Measurements from ENCODE around the gene TMEM63A. TPM values are rescaled to one million over a fixed set of nuclear protein-coding genes. Genes with fewer than 3 reads are reported as not detected.

Gene TMEM63A
- total RNA-seq, 1 experiment from 2014 or later, result 115 TPM

- Histone ChIP-seq H2AFZ (no peak overlapping the region), H3K36me3 (ENCODE audit: low read depth) (peaks cover 22% of the 10 kb centered on the region), H3K9me2 (ENCODE audit: insufficient read depth) (no peaks in the 10 kb centered on the region), H3F3A (ENCODE audit: insufficient read depth, low read depth) (peaks cover 56% of the 10 kb centered on the region), H3K4me3 (no peak overlapping the region), H3K9me3 (ENCODE audit: insufficient read depth, low read depth) (no peaks in the 10 kb centered on the region), H3K27ac (no peak overlapping the region), H3K79me2 (ENCODE audit: low read depth) (no peaks in the 10 kb centered on the region), H3K4me1 (replicated peaks; ENCODE audit: insufficient read depth) (no peaks in the 10 kb centered on the region), H4K20me1 (ENCODE audit: insufficient read depth) (peaks cover 10% of the 10 kb centered on the region; the same call in 1 of the 2 replicates), H3K27me3 (ENCODE audit: insufficient read depth, low read depth) (no peaks in the 10 kb centered on the region), H3K4me2 (no peak overlapping the region)
- no TSS peak for BruUV-seq (replicated peaks)
- intact Hi-C loops (cut with micrococcal nuclease; ENCODE audit: unreplicated experiment), result loop anchor here (10.0 kb wide), 1 partner anchor 133 kb away; no protein-coding TSS in a partner anchor
- ChIA-PET CTCF (no interaction called here), POLR2A (ENCODE audit: unreplicated experiment) (interaction anchor here (0.7 kb wide), 1 partner anchor 111 kb away, joined by 5 read pairs; no protein-coding TSS in a partner anchor)
- TF ChIP-seq CTCF (conservative IDR thresholded peaks at IDR 0.05) (no peak), EZH2 (IDR thresholded peaks at IDR 0.05; ENCODE audit: low read depth) (no peak)
- DNase-seq, result no peak
These were observed 40.1 kb downstream of the TMEM63A start for GRCh38 chr1:225842074-225842473.

GRCh38 chr1:225840713-225841112 lies 41.5 kb downstream of the TMEM63A start:
- Histone ChIP-seq H3F3A (ENCODE audit: insufficient read depth, low read depth) (peaks cover 52% of the 10 kb centered on the region), H3K79me2 (ENCODE audit: low read depth) (no peaks in the 10 kb centered on the region), H3K4me1 (replicated peaks; ENCODE audit: insufficient read depth) (no peaks in the 10 kb centered on the region), H3K9me3 (ENCODE audit: insufficient read depth, low read depth) (no peaks in the 10 kb centered on the region), H3K27ac (no peak overlapping the region), H2AFZ (no peak overlapping the region), H3K4me3 (no peak overlapping the region), H3K36me3 (ENCODE audit: low read depth) (peaks cover 21% of the 10 kb centered on the region), H3K4me2 (no peak overlapping the region), H3K27me3 (ENCODE audit: insufficient read depth, low read depth) (no peaks in the 10 kb centered on the region), H3K9me2 (ENCODE audit: insufficient read depth) (no peaks in the 10 kb centered on the region), H4K20me1 (ENCODE audit: insufficient read depth) (peaks cover 13% of the 10 kb centered on the region)
- no peak for DNase-seq
- intact Hi-C loops (cut with micrococcal nuclease; ENCODE audit: unreplicated experiment), result loop anchor here (10.0 kb wide), 1 partner anchor 134 kb away; no protein-coding TSS in a partner anchor
- TF ChIP-seq EZH2 (IDR thresholded peaks at IDR 0.05; ENCODE audit: low read depth), result no peak
- TF ChIP-seq CTCF (conservative IDR thresholded peaks at IDR 0.05), result no peak
- POLR2A ChIA-PET (ENCODE audit: unreplicated experiment), result no interaction called here
- BruUV-seq (replicated peaks), result no TSS peak
- CTCF ChIA-PET, result no interaction called here

GRCh38 chr1:225840223-225840610 lies 42.0 kb downstream of the TMEM63A start:
- H3K79me2 ChIP-seq (ENCODE audit: low read depth), result no peaks in the 10 kb centered on the region
- H3K4me2 ChIP-seq, result no peak overlapping the region
- no peak for DNase-seq
- peaks cover 48% of the 10 kb centered on the region for H3F3A ChIP-seq (ENCODE audit: insufficient read depth, low read depth)
- intact Hi-C loops (cut with micrococcal nuclease; ENCODE audit: unreplicated experiment), result loop anchor here (10.0 kb wide), 1 partner anchor 135 kb away; no protein-coding TSS in a partner anchor
- TF ChIP-seq EZH2 (IDR thresholded peaks at IDR 0.05; ENCODE audit: low read depth), result no peak
- no peak for TF ChIP-seq CTCF (conservative IDR thresholded peaks at IDR 0.05)
- H2AFZ ChIP-seq, result no peak overlapping the region
- ChIA-PET POLR2A (ENCODE audit: unreplicated experiment) (no interaction called here), CTCF (no interaction called here)
- no peak overlapping the region for H3K4me3 ChIP-seq
- H3K9me2 ChIP-seq (ENCODE audit: insufficient read depth), result no peaks in the 10 kb centered on the region
- H3K27ac ChIP-seq, result no peak overlapping the region
- H4K20me1 ChIP-seq (ENCODE audit: insufficient read depth), result peaks cover 13% of the 10 kb centered on the region
- H3K36me3 ChIP-seq (ENCODE audit: low read depth), result peaks cover 21% of the 10 kb centered on the region
- no peaks in the 10 kb centered on the region for H3K4me1 ChIP-seq (replicated peaks; ENCODE audit: insufficient read depth)
- no peaks in the 10 kb centered on the region for H3K9me3 ChIP-seq (ENCODE audit: insufficient read depth, low read depth)
- H3K27me3 ChIP-seq (ENCODE audit: insufficient read depth, low read depth), result no peaks in the 10 kb centered on the region
- BruUV-seq (replicated peaks), result no TSS peak

Data from PC-9 (cell line).